GM12873 (cell line): ENCODE results near the gene LIPJ.

Experiments
- TF ChIP-seq, protein P1 (sequence below): IDR thresholded peaks from 2 replicates; pipeline ENCODE4 v1.5.1; 2012; ENCODE audit warnings: low read depth, mild to moderate bottlenecking, moderate library complexity, low read length, control low read depth; ENCODE audit not compliant: insufficient read depth; ENCODE audit errors: missing control alignments

The LIPJ gene, protein sequence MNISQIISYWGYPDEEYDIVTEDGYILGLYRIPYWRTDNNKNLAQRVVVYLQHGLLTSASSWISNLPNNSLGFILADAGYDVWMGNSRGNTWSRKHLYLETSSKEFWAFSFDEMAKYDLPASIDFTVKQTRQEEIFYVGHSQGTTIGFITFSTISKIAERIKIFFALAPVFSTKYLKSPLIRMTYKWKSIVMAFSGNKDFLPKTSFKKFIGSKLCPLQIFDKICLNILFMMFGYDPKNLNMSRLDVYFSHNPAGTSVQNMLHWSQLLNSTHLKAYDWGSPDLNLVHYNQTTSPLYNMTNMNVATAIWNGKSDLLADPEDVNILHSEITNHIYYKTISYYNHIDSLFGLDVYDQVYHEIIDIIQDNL

DNA sequence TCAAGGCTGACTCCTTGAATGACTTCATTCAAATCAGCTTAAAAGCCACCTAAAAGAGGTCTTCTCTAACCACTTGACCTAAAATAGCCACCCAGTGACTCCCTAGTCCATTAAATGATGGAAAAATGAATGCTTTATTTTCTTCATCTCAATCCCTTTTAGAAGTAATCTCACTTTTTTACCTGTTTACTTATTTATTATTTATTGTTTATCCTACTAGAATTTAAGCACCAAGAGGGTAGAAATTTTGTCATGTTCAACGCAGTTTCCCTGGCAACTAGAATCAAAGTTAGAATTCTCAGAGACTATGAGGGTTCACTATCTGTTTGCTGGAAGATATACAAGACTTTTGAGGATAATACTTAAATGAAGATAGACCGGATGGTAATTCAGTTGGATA is at the start of gene LIPJ:
Gene LIPJ, plus strand, starts transcription at position 301 of the 400 bp plus-strand sequence. CDS start 3,926 bp downstream, outside the sequence.
- TF ChIP-seq, protein P1, sequence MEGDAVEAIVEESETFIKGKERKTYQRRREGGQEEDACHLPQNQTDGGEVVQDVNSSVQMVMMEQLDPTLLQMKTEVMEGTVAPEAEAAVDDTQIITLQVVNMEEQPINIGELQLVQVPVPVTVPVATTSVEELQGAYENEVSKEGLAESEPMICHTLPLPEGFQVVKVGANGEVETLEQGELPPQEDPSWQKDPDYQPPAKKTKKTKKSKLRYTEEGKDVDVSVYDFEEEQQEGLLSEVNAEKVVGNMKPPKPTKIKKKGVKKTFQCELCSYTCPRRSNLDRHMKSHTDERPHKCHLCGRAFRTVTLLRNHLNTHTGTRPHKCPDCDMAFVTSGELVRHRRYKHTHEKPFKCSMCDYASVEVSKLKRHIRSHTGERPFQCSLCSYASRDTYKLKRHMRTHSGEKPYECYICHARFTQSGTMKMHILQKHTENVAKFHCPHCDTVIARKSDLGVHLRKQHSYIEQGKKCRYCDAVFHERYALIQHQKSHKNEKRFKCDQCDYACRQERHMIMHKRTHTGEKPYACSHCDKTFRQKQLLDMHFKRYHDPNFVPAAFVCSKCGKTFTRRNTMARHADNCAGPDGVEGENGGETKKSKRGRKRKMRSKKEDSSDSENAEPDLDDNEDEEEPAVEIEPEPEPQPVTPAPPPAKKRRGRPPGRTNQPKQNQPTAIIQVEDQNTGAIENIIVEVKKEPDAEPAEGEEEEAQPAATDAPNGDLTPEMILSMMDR = no peak

DNA sequence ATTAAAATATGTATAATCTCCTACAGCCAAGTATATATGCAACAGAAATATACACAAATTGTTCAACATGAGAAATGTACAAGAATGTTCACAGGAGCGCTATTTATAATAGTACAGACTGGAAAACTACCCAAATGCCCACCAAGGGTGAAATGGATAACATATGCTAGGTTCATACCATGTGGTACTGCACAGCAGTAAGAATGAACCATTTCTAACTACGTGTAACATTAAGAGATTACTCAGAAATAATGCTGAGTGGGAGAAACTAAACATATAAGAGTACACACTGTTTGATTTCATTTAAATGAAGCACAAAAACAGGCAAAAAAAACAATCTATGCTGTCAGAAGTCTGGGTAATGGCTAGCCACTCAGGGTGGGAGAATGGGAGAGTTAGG is 49.2 kb upstream of the LIPJ start:
- TF ChIP-seq, protein P1 = no peak

DNA sequence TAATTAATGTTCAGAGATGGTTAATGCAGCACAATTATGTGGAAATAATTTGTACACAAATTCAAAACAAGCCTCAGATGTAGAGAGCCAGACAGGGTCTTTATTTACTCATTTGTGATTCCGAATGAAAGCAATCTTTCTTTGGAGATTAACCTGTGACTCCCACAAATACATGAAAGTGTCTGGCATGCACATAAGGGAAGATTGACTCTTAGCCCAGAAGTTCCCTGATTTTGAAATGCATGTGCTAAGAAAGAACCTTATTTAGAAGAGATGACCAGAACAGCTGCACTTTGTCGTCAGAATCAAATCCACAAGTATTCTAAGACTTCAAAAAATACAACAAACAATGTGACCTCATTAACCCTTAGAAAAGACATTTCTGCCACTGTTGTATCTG is 48.5 kb upstream of the LIPJ start:
- TF ChIP-seq, protein P1 = no peak

DNA sequence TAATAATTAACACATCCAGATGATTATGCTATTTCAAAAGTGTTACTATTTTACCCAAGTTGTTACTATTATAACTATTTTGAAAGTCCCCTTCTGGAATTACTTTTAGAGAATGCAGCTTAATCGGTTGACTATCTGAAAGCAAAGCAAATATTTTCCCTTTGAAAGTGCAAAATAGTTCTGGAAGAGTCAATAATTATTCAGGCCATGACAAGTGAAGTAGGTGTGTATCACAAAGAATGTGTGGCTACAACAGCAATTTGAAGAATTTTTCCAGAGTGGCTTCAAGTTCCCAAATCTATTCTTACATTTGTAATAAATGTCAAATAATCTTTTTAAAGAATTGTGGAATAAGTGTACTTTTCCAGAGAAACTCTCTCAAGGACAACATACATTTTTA is 46.2 kb upstream of the LIPJ start:
- TF ChIP-seq, protein P1 = no peak

DNA sequence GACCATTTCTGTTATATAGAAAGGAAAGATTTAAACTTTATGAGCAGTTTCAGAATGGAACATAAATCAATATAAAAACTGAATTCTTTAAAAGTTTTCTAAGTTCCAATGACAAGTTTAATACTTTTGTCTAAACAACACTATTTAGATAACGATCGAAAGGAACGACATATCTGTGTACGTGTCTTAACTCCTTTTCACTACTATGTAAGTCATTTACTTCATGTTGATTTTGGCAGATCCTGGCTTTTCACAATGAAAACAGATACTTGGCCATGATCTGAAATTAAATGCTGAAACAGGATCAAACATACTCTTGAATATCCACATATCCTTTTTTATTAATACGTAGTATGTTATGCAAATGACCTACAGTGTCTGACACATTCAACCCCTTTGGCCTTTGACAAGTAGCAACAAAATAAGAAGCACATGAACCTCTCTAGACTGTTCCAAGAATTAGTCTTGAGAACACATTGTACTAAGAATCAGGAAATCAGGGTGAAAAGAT is 45.4 kb upstream of the LIPJ start:
- TF ChIP-seq, protein P1 = no peak

DNA sequence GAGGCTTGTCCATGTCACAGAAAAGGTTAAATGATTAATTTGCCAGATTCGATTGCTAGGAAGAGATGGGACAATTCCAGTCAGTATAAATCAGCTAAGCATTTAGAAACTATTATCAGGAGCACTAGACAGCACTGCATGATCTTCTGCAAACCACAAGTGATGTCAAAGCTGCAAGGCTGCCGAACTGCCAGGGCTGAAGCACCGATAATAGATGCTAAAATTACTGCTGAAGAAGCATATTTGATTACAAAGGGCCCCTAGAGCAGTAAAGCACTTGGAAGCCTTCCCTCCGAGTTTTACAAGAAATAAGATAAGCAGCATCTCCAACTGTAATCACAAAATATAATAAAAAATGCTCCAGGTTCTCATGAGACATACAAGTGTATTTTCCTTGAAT is 44.0 kb upstream of the LIPJ start:
- TF ChIP-seq, protein P1 = no peak

DNA sequence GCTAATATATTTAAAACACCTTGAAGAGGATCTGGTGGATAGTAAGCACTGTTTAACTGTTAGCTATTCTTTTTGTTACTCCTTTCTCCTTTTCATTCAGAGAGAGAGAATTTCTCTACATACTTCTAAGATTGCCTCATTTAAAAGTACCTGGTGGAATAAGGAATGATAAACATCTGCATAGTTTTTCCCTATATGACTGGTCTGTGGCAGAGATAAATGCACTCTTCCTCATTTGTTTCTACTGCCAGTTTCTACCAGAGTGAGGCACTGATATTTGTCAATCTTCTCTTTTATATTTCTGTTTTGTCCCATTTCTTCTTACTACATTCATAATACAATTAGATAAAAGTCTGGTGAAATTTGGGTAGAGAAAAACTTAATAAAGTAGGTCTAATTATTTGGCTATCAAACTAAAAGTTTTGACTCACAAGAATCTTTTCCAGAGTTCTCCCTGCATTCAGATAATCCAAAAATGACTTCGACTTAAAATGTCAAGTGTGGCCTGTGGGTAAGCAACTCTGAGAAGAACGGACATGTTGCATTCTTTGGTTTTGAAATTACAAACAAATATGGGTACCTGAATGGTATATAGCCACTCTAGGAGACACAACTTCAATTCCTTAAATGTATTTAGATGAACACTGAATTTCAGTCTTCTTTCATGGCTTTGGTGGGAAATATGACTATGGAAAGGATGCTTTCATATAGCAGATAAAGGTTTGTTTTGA is 42.3 kb upstream of the LIPJ start:
- TF ChIP-seq, protein P1 = no peak
